Natural killer cell (primary cell): ENCODE measurements around the gene POLD4. TPM values are rescaled to one million over a fixed set of nuclear protein-coding genes. Genes with fewer than 3 reads are reported as not detected.
"Not testable (repeated sequence)": the region's sequence is repeated elsewhere in the genome, so short reads cannot be mapped to it uniquely, and the experiment has no call there.

Source experiments
- ATAC-seq, 3 donors: fragments of 150-1000 bp in 2 of 3; fragments of 200-7000 bp in 1 of 3; cut with Tn5 transposase; 1 replicate in 1 of 3; 2 replicates in 2 of 3; pipeline ENCODE4 v1.10.0; 2021; ENCODE audit warnings: mild to moderate bottlenecking in 2 of 3, moderate library complexity in 2 of 3
- DNase-seq, 2 donors: peaks; one replicate each; pipeline versions ENCODE4 v3.0.0 to v3.0.0-alpha.2; 2013 to 2021; ENCODE audit warnings: mixed read lengths in 1 of 2
- H3K27ac ChIP-seq: one replicate; pipeline ENCODE4 v1.5.1; 2013; ENCODE audit warnings: mild to moderate bottlenecking, low read length
- H3K27me3 ChIP-seq: one replicate; pipeline ENCODE4 v1.6.1; 2013; ENCODE audit warnings: low read length; ENCODE audit not compliant: control insufficient read depth, insufficient read depth
- H3K36me3 ChIP-seq: one replicate; pipeline ENCODE4 v1.6.1; 2013; ENCODE audit warnings: low read length; ENCODE audit not compliant: control insufficient read depth, insufficient read depth
- H3K4me1 ChIP-seq: one replicate; pipeline ENCODE4 v1.6.1; 2013; ENCODE audit warnings: low read length; ENCODE audit not compliant: control insufficient read depth, insufficient read depth
- H3K4me3 ChIP-seq: one replicate; pipeline ENCODE4 v1.5.1; 2013; ENCODE audit warnings: low read length
- H3K9me3 ChIP-seq: one replicate; pipeline ENCODE4 v1.6.1; 2013; ENCODE audit warnings: low read length; ENCODE audit not compliant: control insufficient read depth, insufficient read depth
- H3K27ac Mint-ChIP-seq, 2 donors: one replicate each; pipeline ENCODE4 v1.8.0; 2022; ENCODE audit warnings: mild to moderate bottlenecking in 2 of 2, mixed read lengths in 2 of 2, moderate library complexity in 1 of 2
- H3K27me3 Mint-ChIP-seq, 2 donors: one replicate each; pipeline ENCODE4 v1.8.0; 2022; ENCODE audit warnings: low read depth in 2 of 2, mixed read lengths in 2 of 2
- H3K36me3 Mint-ChIP-seq: one replicate; pipeline ENCODE4 v1.8.0; 2022; ENCODE audit warnings: mixed read lengths
- H3K4me1 Mint-ChIP-seq, 2 donors: one replicate each; pipeline ENCODE4 v1.8.0; 2022; ENCODE audit warnings: mixed read lengths in 2 of 2
- H3K4me3 Mint-ChIP-seq: one replicate; pipeline ENCODE4 v1.8.0; 2022; ENCODE audit warnings: mild to moderate bottlenecking, moderate library complexity, mixed read lengths
- H3K9me3 Mint-ChIP-seq, 2 donors: one replicate each; pipeline ENCODE4 v1.8.0; 2022; ENCODE audit warnings: mixed read lengths in 2 of 2
- WGBS: methylation state at CpG from one replicate; pipeline ENCODE4 v1.1.7; 2013; ENCODE audit warnings: missing lambda C conversion rate; ENCODE audit not compliant: insufficient coverage; 5-methylcytosine and 5-hydroxymethylcytosine counted together
- intact Hi-C: fragments of 100-400 bp; cut with micrococcal nuclease; formaldehyde crosslinking; loops from one replicate; pipeline ENCODE4 v1.14.2; 2022
- total RNA-seq, 4 donors: library from RNA; stranded (reverse); fragments of 120-200 nt in 1 of 4; gene quantifications; one replicate each; pipeline versions ENCODE4 v1.2.3 to v1.2.4, GENCODE V29; 2013 to 2022
- TF ChIP-seq, protein P1 (sequence below): fragments of 200-600 bp; IDR thresholded peaks from one replicate; pipeline ENCODE4 v1.8.0; 2022; ENCODE audit warnings: antibody characterized with exemption

The POLD4 gene
- total RNA-seq, 3 donors from 2014 or later (not counting 1 experiment from before 2014, with no cell fraction given): 45.8 to 63.7 (median 60.5) TPM

DNA sequence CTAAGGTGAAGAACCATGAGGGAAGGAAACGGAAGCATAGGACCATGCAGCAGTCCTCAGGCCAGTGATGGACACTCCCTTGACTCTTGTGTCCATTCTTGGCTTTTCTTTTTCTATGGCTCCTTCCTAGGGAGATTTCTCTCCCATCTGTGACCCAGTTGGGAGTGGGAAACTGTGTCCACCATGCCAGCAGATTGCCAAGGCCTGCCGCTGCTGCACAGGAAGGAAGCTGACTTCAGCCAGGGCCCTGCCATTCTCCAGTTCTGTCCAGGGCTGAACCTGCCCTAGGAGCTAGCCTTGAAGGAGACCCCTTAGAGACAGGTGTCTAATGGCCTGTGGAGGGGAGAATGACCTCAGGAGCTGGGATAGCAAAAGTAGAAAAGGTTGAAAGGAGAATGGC, 32.7 kb downstream of the POLD4 start:
- Mint-ChIP-seq H3K27ac (peak overlapping the region in 1 of 2 donors; percentile 9), H3K9me3 (no peaks in the 10 kb centered on the region), H3K36me3 (no peaks in the 10 kb centered on the region), H3K4me1 (peaks cover 13 to 14% of the 10 kb centered on the region in 2 donors), H3K4me3 (no peak overlapping the region), H3K27me3 (peaks cover 0 to 11% of the 10 kb centered on the region in 2 donors)
- Histone ChIP-seq H3K36me3 (no peaks in the 10 kb centered on the region), H3K9me3 (no peaks in the 10 kb centered on the region), H3K4me3 (no peak overlapping the region), H3K27me3 (no peaks in the 10 kb centered on the region), H3K27ac (no peak overlapping the region), H3K4me1 (peaks cover 18% of the 10 kb centered on the region)
- WGBS: 98% methylated on average over 2 of the region's 2 CpGs
- no peak for DNase-seq
- TF ChIP-seq, protein P1, sequence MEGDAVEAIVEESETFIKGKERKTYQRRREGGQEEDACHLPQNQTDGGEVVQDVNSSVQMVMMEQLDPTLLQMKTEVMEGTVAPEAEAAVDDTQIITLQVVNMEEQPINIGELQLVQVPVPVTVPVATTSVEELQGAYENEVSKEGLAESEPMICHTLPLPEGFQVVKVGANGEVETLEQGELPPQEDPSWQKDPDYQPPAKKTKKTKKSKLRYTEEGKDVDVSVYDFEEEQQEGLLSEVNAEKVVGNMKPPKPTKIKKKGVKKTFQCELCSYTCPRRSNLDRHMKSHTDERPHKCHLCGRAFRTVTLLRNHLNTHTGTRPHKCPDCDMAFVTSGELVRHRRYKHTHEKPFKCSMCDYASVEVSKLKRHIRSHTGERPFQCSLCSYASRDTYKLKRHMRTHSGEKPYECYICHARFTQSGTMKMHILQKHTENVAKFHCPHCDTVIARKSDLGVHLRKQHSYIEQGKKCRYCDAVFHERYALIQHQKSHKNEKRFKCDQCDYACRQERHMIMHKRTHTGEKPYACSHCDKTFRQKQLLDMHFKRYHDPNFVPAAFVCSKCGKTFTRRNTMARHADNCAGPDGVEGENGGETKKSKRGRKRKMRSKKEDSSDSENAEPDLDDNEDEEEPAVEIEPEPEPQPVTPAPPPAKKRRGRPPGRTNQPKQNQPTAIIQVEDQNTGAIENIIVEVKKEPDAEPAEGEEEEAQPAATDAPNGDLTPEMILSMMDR: no peak
- intact Hi-C loops: no loop called here
- no peak for ATAC-seq

DNA sequence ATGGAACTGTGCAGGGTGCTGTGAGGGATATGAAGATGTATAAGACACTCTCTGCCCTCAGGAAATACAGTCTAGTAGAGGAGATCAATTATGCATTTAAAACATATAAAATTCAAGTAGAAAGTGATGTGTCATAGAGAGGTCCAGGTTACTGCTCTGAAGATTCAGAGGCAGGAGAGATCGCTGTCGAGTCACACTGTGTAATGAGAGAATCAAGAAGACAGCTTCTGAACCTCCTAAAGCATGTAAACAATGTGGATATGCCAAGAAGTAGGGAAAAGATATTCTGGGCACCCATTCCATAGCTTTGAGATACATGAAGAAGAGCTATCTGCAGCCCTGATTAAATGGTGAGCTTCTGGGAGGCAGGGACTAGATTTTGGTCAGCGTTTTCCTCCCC, 33.3 kb downstream of the POLD4 start:
- no peak overlapping the region for H3K4me3 Mint-ChIP-seq
- TF ChIP-seq, protein P1: no peak
- H3K27me3 Mint-ChIP-seq: peaks cover 0 to 11% of the 10 kb centered on the region in 2 donors
- intact Hi-C loops: no loop called here
- no peaks in the 10 kb centered on the region for H3K36me3 ChIP-seq
- DNase-seq: no peak
- H3K27me3 ChIP-seq: no peaks in the 10 kb centered on the region
- H3K27ac Mint-ChIP-seq: peak overlapping the region in 1 of 2 donors; percentile 9
- no peak overlapping the region for H3K4me3 ChIP-seq
- ATAC-seq: no peak
- no peaks in the 10 kb centered on the region for H3K9me3 ChIP-seq
- H3K9me3 Mint-ChIP-seq: no peaks in the 10 kb centered on the region
- H3K27ac ChIP-seq: no peak overlapping the region
- peaks cover 18% of the 10 kb centered on the region for H3K4me1 ChIP-seq
- 96% methylated on average over 3 of the region's 3 CpGs for whole genome bisulfite sequencing
- H3K4me1 Mint-ChIP-seq: peaks cover 13 to 14% of the 10 kb centered on the region in 2 donors
- H3K36me3 Mint-ChIP-seq: no peaks in the 10 kb centered on the region

DNA sequence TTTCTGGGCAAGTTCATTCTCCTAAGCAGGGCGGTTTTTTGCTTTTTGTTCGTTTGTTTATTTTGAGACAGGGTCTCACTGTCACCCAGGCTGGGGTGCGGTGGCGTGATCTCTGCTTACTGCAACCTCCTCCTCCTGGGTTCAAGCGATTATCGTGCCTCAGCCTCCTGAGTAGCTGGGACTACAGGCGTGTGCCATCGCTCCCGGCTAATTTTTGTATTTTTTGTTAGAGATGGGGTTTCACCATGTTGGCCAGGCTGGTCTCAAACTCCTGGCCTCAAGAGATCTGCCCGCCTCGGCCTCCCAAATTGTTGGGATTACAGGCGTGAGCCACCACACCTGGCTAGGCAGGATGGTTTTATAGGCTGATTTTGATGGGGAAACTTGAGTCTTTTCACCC, 34.5 kb downstream of the POLD4 start:
- peak overlapping the region; percentile 67 for H3K4me3 Mint-ChIP-seq
- not testable (repeated sequence) for H3K27ac ChIP-seq, H3K36me3 ChIP-seq, ATAC-seq, H3K36me3 Mint-ChIP-seq, H3K9me3 ChIP-seq, H3K9me3 Mint-ChIP-seq, H3K27me3 ChIP-seq, H3K4me3 ChIP-seq, DNase-seq
- intact Hi-C loops: loop anchor here (1.0 kb wide), 1 partner anchor 16 kb away; no protein-coding TSS in a partner anchor
- H3K4me1 Mint-ChIP-seq: peaks cover 13 to 19% of the 10 kb centered on the region in 2 donors
- peak overlapping the region; percentile 94 to 97 for H3K27ac Mint-ChIP-seq
- peaks cover 18% of the 10 kb centered on the region for H3K4me1 ChIP-seq
- WGBS: 95% methylated on average over 12 of the region's 12 CpGs
- H3K27me3 Mint-ChIP-seq: peaks cover 0 to 11% of the 10 kb centered on the region in 2 donors

DNA sequence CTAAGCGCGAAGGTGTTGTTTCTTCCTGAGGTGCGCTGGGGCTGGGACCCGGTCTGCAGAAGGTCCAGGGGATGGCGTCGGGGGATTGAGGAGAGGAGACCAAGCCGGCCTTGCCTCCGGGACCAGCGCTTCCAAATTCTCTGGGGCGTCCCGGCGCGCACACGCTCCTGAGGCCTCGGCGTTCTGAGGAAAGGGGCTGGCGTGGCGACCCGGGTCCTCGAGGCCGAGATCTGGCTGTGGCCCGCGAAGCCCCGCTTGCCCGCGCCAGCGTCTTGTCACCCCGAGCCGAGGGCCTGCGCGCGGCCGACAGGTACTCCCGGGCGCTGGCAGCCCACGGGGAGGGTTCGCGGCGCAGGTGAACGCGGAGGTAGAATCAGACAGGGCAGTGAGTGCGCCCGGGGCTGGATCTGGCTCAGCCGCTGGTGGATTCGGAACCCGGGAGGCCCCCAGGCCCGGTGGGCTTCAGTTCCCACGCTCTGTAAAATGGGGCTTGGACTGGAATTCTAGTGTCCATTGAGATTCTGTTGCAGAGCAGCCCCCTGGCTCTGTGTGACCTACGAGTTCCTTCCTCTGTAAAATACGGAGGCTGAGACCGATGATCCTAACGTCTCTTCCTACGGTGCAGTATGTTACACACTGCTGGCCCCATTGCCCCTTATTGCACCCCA, 35.3 kb downstream of the POLD4 start:
- ATAC-seq (no peak), DNase-seq (no peak)
- under 1% methylated on average over 53 of the region's 53 CpGs for WGBS
- no peaks in the 10 kb centered on the region for H3K36me3 ChIP-seq
- TF ChIP-seq, protein P1: no peak
- Mint-ChIP-seq H3K27ac (peak overlapping the region; percentile 94 to 97), H3K9me3 (no peaks in the 10 kb centered on the region), H3K4me1 (peaks cover 21 to 26% of the 10 kb centered on the region in 2 donors), H3K27me3 (peaks cover 0 to 11% of the 10 kb centered on the region in 2 donors), H3K36me3 (no peaks in the 10 kb centered on the region), H3K4me3 (peak overlapping the region; percentile 100)
- peak overlapping the region; percentile 68 for H3K27ac ChIP-seq
- no peaks in the 10 kb centered on the region for H3K9me3 ChIP-seq
- no peaks in the 10 kb centered on the region for H3K27me3 ChIP-seq
- intact Hi-C loops: loop anchor here (1.0 to 2.0 kb wide), 6 partner anchors 17 to 56 kb away; partner anchors contain the start of genes ANKRD13D and POLD4
- H3K4me1 ChIP-seq: peaks cover 25% of the 10 kb centered on the region
- peak overlapping the region; percentile 61 for H3K4me3 ChIP-seq
